ENCODE data around the gene MPV17.
"Not testable (repeated sequence)": the region's sequence is repeated elsewhere in the genome, so short reads cannot be mapped to it uniquely, and the experiment has no call there.

The MPV17 gene, protein sequence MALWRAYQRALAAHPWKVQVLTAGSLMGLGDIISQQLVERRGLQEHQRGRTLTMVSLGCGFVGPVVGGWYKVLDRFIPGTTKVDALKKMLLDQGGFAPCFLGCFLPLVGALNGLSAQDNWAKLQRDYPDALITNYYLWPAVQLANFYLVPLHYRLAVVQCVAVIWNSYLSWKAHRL

DNA sequence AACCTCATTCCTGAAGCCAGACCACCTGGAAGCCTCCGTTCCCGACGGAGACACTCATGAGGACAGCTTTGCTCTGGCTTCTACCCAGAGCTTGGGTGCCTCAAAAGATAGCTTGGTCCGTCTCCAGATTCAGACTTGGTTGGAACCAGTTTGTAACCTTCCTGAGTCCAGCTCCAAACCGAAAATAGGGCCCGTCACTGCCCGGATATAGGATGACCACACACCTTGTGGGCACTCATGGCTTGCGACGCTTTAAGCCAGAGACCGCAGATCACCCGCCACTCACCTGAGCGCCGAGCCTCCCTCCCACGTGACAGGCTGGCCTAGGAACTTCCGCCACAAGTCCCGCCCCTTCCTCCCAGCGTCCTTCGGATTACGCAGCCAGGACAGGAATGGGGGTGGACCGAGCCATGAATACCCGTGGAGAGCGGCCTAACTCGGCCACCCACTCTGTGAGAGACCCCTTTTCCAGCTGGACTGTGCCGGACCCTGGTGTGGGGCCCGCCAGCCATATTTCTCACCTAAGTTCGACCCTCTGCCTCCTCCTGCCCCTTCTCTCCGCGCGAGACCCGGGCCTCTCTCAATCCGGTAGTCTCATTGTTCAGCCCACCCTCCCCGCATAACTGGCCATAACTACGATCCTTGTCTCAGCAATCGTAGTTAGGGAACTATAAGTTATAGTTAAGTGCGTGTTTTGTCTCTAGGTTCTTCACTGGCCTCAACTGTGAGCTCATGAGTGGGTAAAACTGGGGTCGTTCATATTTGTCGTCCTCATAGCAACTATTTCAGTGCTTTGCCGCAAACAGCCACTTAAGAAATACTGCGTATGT lies at the start of gene MPV17:
TSS of gene MPV17 (minus strand) at position 332 of the 830 bp plus-strand sequence. CDS start 580 bp downstream, outside the sequence.
- peak; percentile 89 for DNase-seq

DNA sequence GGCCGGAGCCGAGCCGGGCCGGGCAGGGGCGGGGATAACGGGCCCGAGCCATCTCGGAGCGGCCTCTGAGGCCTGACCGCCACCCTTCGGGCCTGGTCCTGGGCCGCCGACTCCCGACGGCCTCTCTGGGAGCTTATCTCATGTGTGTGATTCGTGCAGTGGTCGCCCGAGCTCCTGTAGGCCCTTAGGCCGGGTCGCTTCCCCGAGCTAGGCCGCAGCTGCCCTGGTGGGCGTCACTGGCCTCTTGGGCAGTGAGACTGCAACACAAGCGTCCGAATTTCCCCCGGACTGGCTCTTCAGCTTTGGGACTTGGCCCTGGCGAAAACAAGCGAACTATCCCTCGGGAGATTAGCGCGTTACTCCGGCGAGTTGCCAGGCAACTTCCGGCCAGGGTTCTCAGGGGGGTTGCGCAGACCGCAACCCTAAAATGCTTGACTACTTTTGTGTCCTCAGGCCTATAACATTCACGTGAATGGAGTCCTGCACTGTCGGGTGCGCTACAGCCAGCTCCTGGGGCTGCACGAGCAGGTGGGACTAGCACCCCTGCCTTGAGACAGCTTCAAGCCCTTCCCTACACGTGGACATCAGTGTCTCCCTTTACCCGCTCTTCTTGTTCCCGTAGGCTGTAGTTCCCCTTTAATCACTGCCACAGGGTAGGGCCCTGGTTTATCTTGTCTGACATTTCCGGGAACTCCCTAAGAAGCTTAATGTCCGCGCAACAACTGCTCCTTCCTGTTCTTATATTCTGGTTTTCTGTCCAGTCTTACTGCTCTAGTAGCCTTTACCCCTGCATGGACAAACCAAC lies 48.1 kb upstream of the MPV17 start:
- peak; percentile 56 for DNase-seq

DNA sequence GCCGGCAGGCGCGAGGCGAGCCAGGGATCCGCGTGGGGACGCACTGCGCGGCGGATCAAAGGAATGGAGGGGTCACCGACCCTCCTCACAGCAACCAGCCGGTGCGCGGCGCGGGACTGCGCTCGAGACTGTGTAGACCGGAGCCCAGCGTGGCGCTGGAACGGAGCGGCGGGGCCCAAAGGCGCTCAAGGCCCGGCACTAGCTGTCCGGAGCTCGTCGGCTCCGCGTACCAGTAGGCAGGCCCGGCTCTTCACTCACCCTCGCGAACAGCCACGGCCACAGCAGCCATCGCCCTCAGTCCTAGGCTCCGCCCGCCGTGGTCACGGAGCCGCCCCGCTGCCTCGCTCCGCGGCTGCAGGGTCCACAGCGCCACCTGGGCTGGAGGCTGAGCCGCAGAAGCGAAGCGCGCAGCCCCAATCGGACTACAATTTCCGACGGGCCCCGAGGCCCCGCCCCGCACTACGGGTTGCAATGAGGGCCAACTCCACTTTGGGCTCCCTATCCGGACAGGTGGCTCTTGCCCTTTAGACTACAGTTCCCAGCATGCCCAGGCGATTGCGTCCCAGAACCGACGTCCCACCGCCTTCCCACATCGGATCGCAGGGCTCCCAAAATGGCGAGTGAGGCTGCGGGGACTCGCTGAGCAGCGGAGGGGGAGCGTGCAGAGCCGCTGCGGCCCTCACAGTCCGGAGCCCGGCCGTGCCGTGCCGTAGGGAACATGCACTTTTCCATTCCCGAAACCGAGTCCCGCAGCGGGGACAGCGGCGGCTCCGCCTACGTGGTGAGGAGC lies 47.3 kb upstream of the MPV17 start, which contains the start of the genes EIF2B4 and SNX17:
TSS of gene EIF2B4 (minus strand) at position 313 of the 790 bp plus-strand sequence. CDS start at position 289, 24 bp downstream.
TSS of gene SNX17 (plus strand) at position 591 of the 790 bp plus-strand sequence. CDS start at position 719, 128 bp downstream.
- peak; percentile 99 for DNase-seq

DNA sequence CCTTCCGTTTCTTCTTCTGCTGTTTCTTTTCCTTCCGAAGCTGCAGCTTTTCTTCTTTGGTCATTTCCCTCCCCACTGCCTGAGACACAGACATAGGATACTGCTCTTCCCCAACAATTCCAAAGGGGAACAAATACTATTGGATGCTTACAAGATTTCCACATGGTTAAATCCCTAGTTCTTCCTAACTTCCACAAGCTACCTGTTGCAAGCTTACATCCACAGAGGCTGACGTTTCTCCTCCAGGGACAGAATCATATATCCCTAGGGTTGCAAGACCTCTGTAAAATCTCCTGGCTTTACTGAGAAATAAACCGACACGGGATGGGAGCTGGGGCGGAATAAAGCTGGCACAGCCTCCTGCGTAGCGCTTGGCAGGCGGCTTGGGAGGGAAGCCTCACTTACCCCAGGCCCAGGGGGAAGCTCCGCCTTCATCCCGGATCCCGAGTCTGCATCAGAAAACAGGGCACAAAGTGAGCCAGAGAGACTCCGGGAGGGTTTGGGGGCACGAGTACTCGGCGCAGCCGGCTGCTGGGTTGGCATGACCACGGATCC lies 46.7 kb upstream of the MPV17 start:
- DNase-seq = peak; percentile 64

DNA sequence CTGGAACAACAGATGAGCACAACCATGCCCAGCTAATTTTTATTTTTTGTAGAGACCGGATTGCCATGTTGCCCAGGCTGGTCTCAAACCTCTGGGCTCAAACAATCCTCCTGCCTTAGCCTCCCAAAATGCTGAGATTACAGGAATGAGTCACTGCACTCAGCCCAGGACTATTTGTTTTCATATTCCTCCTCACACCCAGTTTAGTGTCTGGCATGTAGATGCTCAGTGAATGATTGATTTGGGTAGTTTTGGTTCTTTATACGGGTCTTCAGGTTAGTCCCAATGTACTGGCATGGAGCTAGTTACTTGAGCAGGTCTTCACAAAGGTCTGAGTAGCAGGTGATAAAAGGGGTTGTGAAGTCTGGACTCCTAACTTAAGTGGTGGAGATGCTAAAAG lies 41.0 kb upstream of the MPV17 start:
- no peak for DNase-seq

DNA sequence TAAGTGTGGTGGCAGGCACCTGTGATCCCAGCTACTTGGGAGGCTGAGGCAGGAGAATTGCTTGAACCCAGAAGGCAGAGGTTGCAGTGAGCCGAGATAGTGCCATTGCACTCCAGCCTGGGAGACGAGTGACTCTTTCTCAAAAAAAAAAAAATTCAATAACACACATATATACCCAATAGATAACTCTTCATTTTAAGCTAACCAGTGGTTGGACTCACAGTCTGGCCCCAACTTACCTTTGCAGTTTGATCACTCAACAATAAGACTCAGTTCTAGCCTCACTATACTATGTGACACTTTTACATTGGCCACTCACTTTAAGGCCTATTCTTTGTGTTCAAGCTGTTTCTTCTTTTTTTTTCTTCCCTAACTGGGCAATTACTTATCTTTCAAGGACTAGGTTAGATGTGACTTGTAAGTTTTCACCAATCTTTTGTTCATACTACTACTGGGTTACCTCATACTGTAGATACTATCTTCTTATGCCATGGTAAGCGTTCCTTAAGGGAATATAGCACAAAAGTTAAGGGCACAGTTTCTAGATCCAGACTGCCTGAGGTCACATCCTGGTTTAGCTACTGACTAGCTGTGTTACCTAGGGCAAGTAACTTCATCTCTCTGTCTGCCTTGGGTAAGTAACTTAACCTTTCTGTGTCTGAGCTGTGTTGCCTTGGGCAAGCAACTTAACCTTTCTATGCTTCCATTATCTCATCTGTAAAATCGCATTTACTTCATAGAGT lies 40.0 kb upstream of the MPV17 start:
- no peak for DNase-seq

DNA sequence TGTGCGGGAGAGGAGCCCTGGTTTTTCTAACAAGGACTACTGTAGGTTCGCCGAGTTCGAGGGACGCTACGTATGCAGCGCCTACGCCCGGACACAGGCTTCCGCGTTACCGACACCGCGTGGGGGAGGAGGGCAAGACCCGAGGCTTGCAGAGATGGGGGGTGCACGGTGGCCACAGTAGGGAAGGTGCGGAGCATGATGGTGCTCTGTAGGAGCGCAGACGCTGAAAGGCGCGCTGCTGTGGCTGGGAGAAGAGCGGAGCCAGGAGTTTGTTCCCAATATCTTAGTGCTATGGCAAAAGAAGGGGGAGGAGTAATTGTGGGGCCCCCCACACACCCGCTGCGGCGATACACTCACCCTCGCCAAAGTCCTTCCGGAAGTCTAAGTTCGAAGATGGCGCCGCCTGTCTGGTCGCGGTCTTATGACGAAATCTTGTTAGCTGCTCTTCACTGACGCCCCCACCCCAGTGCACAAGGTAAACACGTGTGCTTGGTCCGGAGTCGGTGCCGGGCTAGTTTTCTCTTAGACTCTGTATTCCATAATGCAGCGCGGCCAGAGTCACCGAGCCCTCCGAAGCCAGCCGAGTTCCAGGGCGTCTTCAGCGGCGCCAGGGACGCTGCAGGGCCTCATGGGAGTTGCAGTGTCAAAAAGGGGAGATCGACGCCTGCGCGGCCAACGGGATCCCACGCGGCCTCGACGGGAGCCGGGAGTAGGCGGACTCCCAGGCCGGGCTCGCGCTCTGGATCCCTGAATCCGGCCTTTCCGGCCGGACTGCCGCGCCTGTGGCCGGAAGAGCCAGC lies 33.7 kb upstream of the MPV17 start, which contains the start of gene GTF3C2:
TSS of gene GTF3C2 (minus strand) at position 383 of the 800 bp plus-strand sequence. CDS start 13,210 bp downstream, outside the sequence.
- DNase-seq = peak; percentile 98

DNA sequence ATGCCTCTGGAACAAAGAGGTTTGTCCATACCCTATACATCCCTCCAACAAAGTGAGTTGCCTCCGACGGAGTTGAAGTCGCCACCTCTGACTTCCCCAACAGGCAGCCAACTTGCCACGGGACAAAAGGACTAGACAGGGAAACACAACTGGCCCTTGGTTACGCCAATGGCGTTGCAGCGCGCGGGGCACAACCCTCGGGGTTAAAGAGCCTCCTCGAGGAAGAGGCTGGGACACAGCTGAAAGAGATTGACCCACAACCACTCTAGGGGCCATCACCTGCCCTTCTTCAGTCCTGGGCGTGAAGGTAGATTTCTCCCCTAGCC lies 33.1 kb upstream of the MPV17 start:
- peak; percentile 66 for DNase-seq

DNA sequence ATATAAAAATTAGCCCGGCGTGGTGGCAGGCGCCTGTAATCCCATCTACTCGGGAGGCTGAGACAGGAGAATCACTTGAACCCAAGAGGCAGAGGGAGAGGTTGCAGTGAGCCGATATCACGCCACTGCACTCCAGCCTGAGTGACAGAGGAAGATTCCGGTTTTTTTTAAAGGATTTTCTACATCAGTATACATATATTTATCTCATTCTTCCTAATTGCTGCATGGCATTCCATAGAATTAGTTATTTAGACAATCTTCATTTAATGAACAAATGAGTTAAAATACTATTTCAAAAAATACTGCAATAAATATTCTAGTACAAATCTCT lies 31.7 kb upstream of the MPV17 start:
- DNase-seq = no peak

DNA sequence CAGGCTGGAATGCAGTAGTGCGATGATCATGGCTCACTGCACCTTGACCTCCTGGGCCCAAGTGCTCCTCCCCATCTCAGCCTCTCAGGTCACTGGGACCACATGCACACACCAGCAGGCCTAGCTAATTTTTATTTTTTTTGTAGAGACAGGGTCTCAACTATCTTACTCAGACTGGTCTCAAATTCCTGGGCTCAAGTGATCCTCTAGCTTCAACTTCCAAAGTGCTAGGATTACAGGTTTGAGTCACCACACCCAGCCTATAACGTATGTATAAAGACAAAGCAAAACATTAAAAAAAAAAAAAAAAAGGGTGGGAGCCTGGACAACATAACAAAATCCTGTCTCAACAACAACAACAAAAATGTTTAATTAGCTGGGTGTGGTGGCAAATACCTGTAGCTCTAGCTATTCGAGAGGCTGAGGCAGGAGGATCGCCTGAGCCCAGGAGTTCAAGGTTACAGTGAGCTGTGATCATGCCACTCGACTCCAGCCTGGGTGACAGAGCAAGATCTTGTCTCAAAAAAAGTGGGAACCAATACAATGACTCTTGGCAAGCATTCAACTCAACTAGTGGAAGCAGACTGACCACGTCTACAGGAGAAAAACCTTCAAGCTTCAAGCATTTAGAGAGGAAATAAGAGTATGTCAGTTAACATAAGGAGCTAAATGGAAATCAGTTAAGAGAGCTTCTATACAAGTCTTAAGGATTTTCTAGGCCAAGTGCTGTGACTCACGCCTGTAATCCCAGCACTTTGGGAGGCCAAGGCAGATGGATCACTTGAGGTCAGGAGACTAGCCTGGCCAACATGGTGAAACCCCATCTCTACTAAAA lies 31.1 kb upstream of the MPV17 start:
- peak; percentile 28 for DNase-seq

DNA sequence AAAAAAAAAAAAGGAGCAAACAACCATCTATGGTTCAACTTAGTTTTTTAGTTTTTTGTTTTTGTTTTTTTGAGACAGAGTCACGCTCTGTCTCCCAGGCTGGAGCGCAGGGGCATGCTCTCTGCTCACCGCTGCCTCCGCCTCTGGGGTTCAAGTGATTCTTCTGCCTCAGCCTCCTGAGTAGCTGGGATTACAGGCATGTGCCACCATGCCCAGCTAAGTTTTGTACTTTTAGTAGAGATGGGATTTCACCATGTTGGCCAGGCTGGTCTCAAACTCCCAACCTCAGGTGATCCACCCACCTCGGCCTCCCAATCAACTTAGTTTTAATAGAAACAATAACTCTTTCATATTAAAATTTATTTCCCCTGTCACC lies 30.5 kb upstream of the MPV17 start:
- not testable (repeated sequence) for DNase-seq

DNA sequence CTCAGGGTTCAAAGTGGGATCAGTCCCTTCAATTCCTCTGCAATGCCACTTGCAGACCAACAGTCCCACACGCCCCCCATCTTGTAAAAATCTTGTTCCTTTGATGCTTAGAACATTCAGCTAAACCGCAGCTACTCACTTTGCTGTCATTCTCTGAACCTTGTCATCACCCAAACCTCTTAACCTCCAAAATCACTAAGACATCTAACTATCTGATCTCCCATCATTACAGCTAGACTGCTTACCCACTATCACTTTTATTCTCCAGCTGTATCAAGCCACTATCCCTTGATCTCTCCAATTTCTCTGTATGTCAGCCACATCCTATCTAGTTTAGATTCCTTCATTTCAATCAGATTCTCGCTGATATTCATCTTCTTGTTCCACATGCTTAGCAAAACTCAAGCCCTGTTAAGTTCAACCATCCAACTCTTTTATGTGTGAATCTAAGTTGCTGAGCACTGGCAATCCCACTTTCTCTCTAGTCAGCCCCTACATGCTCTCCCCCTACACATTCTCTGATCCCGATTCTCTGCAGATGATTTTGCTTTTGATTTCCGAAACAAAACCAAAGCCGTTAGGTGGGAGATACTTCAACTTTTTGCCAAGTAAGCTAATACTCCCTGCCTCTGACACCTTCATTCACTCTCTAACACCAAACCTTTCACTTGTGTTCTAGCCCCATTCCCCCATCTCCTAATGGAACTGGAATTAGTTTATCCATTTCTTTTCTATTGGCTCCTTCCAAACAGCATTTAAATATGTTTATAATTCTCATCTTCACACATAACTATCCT lies 29.1 kb upstream of the MPV17 start:
- no peak for DNase-seq

DNA sequence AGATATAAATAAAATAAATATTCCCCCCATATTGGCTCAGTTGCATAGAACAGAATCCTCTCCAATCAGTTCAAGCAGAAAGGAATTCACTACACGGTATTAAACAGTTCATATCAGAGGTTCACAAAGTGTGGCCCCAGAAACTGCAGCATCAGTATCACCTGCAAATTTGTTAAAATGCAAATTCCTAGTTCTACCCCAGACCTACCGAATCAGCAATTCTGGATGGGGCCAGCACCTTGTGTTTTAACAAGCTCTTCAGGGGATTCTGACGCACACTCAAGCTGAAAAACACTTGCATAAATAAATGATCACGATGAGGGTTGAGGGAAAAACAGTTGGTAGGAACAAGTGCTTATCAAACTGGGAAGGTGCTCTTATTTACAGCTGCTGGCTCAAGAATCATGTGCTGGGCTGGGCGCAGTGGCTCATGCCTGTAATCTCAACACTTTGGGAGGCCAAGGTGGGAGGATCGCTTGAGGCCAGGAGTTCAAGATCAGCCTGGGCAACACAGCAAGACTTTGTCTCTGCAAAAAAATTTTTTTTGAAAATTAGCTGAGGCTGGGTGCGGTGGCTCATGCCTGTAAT lies 27.3 kb upstream of the MPV17 start:
- no peak for DNase-seq

DNA sequence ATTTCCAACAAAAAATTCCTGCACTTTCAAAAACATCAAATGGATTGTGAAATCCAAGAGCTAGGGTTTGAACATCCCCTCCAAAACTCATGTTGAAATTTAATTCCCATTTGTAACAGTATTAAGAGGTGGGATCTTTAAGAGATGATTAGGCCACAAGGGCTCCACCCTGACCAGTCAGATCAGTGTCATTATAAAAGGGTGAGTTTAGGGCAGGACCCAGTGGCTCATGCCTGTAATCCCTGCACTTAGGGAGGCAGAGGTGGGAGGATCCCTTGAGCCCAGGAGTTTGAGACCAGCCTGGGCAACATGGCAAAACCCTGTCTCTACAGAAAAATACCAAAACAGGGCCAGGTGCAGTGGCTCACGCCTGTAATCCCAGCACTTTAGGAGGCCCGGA lies 24.7 kb upstream of the MPV17 start:
- DNase-seq = no peak

DNA sequence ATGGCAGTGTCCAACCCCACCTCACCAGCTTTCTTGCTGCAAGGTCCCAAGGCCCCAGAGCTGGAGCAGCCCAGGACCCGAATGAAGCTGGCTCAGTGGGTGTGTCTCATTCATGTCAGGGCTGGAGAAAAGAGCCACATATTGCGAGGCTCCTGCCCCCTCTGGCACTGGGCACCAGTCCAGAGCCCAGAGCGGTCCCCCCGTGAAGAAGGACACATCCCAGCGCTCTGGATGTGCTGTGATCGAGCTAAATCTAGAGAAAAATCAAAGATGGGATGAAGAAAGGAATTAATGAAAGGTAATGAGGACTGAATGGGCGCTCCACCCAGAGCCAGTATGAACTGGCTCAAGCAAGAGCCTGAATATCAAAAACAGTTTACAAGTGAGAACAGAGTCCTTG lies 13.3 kb upstream of the MPV17 start:
- no peak for DNase-seq

DNA sequence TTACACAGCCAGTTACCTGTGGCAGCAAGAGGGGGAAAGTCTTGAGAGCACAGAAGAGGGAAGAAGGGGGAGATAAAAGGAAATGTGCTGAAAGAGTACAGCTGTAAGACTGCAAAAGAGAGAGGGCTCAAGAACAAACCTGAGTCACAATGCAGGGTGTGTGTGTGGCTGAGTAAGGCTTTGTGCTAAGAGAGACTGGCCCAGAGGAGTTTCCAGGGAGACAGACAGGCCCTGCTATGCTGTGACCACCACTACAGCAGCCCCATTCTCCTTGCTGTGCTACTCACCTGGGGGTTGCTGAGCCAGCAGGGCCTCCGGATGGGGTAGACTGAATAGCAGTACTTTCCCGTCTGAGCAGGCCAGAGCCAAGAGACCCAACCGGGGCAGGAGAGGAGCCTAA lies 12.4 kb upstream of the MPV17 start:
- DNase-seq = no peak

DNA sequence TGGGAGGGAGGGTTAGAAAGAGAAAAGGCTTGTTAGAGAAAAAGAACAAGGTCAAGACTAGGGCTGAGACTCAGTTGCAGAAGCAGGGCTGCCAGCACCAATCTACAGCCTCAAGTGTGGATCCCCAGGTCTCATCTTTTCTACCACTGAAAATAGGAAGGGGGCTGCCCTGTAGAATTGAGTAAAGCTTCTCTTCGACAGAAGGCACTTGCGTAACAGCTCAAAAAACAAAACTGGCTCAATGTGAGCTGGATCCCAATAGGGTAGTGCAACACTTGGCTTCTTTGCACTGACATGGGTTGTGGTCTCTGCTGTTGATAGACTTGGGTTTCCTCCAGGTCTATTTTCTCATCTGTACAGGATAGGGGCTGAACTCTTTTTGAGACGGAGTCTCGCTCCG lies 1.8 kb upstream of the MPV17 start:
- no peak for DNase-seq

DNA sequence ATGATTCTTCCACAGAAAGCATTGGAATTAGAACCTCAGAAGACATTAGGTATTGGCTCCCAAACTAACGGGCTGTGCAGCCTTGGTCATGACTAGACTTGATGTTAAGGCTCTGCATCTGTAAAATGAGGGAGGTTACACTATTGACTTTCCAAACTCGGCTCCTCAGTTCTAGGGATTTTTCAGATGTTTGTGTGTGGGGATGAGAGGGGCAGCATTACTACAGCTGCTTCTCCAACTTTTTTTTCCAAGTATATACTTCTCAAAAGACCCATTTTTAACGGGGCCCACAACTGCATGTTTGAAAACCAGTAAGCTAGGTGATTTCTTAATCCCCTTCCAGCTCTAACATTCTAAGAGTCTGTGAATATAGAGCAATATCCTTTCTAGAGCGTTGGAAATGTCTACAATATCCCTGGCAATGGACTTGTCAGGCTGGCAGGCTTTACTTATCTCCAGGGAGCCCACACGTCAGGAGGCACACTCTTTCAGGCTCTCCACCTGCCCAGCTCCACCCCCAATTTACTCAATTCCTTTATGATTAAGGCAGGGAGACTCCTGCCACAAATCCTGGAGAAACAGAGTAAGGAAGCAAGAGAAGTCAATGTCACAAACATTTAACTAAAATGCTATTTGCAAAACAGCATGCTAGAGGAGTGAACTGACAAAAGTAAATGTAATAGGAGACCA lies 844 bp upstream of the MPV17 start:
- no peak for DNase-seq
